Amniotic stem cell (primary cell): ENCODE data around the gene DECR2.
"Not testable (repeated sequence)": the region's sequence is repeated elsewhere in the genome, so short reads cannot be mapped to it uniquely, and the experiment has no call there.

Experiments used
- DNase-seq: peaks from one replicate; lab custom pipeline; 2025; lab: John Stamatoyannopoulos, UW

DECR2 gene

GRCh38 chr16:400061-400591 lies 1.6 kb upstream of the DECR2 start:
- DNase-seq = no peak

- DNase-seq = no peak
Observed at GRCh38 chr16:404971-405486, 3.3 kb downstream of the DECR2 start.

- DNase-seq = no peak
Observed at GRCh38 chr16:405548-406506, 4.1 kb downstream of the DECR2 start.

- no peak for DNase-seq
Observed at GRCh38 chr16:407253-407652, 5.6 kb downstream of the DECR2 start.

GRCh38 chr16:410516-411178 lies 9.0 kb downstream of the DECR2 start:
- DNase-seq = no peak

GRCh38 chr16:411576-412265 lies 10.0 kb downstream of the DECR2 start:
- no peak for DNase-seq

- no peak for DNase-seq
Observed at GRCh38 chr16:414395-415169, 12.9 kb downstream of the DECR2 start.

- not testable (repeated sequence) for DNase-seq
Observed at GRCh38 chr16:415170-415498, 13.4 kb downstream of the DECR2 start.

GRCh38 chr16:422179-422578 lies 20.5 kb downstream of the DECR2 start:
- not testable (repeated sequence) for DNase-seq

GRCh38 chr16:424033-424622 lies 22.4 kb downstream of the DECR2 start:
- peak; percentile 71 for DNase-seq

GRCh38 chr16:424623-425081 lies 23.0 kb downstream of the DECR2 start:
- no peak for DNase-seq

GRCh38 chr16:425082-425718 lies 23.5 kb downstream of the DECR2 start, which contains the start of gene RAB11FIP3:
Gene RAB11FIP3 (plus strand): TSS chr16:425649. CDS start chr16:426007, 358 bp downstream.
- DNase-seq = peak; percentile 31

GRCh38 chr16:425740-426114 lies 24.0 kb downstream of the DECR2 start:
- no peak for DNase-seq

GRCh38 chr16:426115-426905 lies 24.6 kb downstream of the DECR2 start:
- DNase-seq = no peak

GRCh38 chr16:426906-427249 lies 25.2 kb downstream of the DECR2 start:
- no peak for DNase-seq

- no peak for DNase-seq
Observed at GRCh38 chr16:427250-427649, 25.6 kb downstream of the DECR2 start.

GRCh38 chr16:430904-431303 lies 29.2 kb downstream of the DECR2 start:
- no peak for DNase-seq

GRCh38 chr16:440627-441026 lies 38.9 kb downstream of the DECR2 start:
- DNase-seq = no peak

- no peak for DNase-seq
Observed at GRCh38 chr16:441447-441846, 39.8 kb downstream of the DECR2 start.

GRCh38 chr16:442976-443375 lies 41.3 kb downstream of the DECR2 start:
- DNase-seq = no peak
